OCI-LY3 (cell line): ENCODE results near the gene GRM4.

Experiments used
- CTCF ChIP-seq: fragments of 200-600, 300-600 bp; sonication (generic); IDR thresholded peaks from 2 replicates; pipeline ENCODE4 v1.5.1; 2014; ENCODE audit warnings: antibody characterized with exemption, low read length, low read depth
- EZH2phosphoT487 ChIP-seq: fragments of 200-600 bp; shearing (Covaris generic); IDR thresholded peaks from 2 replicates; pipeline ENCODE4 v1.6.1; 2018; ENCODE audit warnings: antibody characterized with exemption, mixed run types, low read depth

DNA sequence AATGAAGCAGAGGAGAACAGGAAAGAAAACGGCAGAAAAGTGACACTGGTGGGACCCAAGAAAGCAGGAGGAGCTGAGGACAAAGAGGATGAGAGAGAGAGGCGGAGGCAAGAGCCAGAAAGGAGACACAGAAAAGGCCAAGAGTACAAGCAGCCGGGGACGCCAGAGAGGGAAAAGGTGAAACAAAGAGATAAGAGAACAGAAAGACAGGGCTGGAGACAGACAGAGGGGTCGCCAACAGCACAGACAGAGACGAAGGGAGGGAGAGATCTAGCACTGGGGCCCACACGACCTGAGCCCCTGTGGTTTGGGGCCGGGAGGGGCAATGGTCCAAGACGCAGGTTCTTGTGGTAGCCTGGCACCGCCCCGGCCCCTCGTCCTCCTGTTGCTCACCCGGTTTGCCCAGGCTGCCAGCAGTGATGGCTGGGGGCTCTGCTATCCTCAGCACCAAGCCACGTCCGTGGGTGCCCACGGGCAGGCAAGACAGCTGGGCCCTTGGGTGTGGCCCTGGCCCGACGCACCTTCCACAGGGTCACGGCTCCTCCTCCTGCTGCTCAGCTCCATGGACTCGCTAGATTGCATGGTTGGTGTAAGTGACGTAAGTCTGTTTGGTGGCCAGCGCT lies 123.5 kb downstream of the GRM4 start:
- no peak for TF ChIP-seq CTCF
- TF ChIP-seq EZH2phosphoT487: no peak
